ENCODE measurements around the gene SH2D4B. TPM values are rescaled to one million over a fixed set of nuclear protein-coding genes. Genes with fewer than 3 reads are reported as not detected.

SH2D4B gene
- total RNA-seq, 1 experiment from 2014 or later = 0.07 TPM

- WGBS (ENCODE audit: extremely low coverage, insufficient read length, low lambda C conversion rate) = no CpG with 5 or more reads among the region's 8 CpGs
- H4K20me1 ChIP-seq (ENCODE audit: control insufficient read depth, insufficient read depth, insufficient read length) = no peaks in the 10 kb centered on the region
- Mint-ChIP-seq H3K27ac (peak overlapping the region in 1 of 3 experiments; percentile 45; a peak in 1 of 7 replicates), H3K9me3 (no peaks in the 10 kb centered on the region), H3K27me3 (ENCODE audit: low read depth) (peaks cover 8% of the 10 kb centered on the region), H3K4me3 (no peak overlapping the region), H3K4me1 (peaks cover 6 to 12% of the 10 kb centered on the region in 2 experiments; a peak in 3 of 4 replicates), H3K36me3 (ENCODE audit: insufficient read depth in 1 of 3, low read depth in 3 of 3) (no peaks in the 10 kb centered on the region)
- no peak overlapping the region for H2BK15ac ChIP-seq (ENCODE audit: low read depth, low read length)
- H3K9me3 ChIP-seq (ENCODE audit: control insufficient read depth, low read depth, low read length) = no peaks in the 10 kb centered on the region
- H3K18ac ChIP-seq (ENCODE audit: insufficient read length, low read depth, low read length) = no peak overlapping the region
- H3K79me2 ChIP-seq (ENCODE audit: insufficient read depth, low read length) = no peaks in the 10 kb centered on the region
- H3K23me2 ChIP-seq (ENCODE audit: insufficient read length, low read depth, low read length, poor library complexity, severe bottlenecking) = no peaks in the 10 kb centered on the region
- no peak overlapping the region for H4K5ac ChIP-seq (ENCODE audit: insufficient read length, low read depth, low read length)
- H4K91ac ChIP-seq (ENCODE audit: insufficient read length, low read depth, low read length) = no peak overlapping the region
- no peak overlapping the region for H2BK20ac ChIP-seq (ENCODE audit: low read depth, low read length, poor library complexity, severe bottlenecking)
- no peak overlapping the region for H3K27ac ChIP-seq (ENCODE audit: insufficient read length, low read depth, low read length)
- H3K4ac ChIP-seq (ENCODE audit: low read depth, low read length) = no peak overlapping the region
- H3T11ph ChIP-seq (ENCODE audit: low read length) = no peak overlapping the region
- H3K4me1 ChIP-seq (ENCODE audit: insufficient read depth, low read length) = no peaks in the 10 kb centered on the region
- TF ChIP-seq CTCF (conservative IDR thresholded peaks at IDR 0.05) = peak; percentile 94
- H3K14ac ChIP-seq (ENCODE audit: insufficient read depth, low read length) = no peak overlapping the region
- no peak overlapping the region for H2BK5ac ChIP-seq (ENCODE audit: insufficient read length, low read length)
- no peak overlapping the region for H2BK120ac ChIP-seq (ENCODE audit: low read depth, low read length, poor library complexity, severe bottlenecking)
- no peaks in the 10 kb centered on the region; the same call in 1 of the 2 replicates for H3K27me3 ChIP-seq (ENCODE audit: insufficient read depth, low read length)
- H3K79me1 ChIP-seq (ENCODE audit: insufficient read depth, low read depth, low read length, poor library complexity, severe bottlenecking) = no peaks in the 10 kb centered on the region
- H2AK5ac ChIP-seq (ENCODE audit: insufficient read length, low read length) = no peak overlapping the region
- H2AFZ ChIP-seq (ENCODE audit: low read length) = no peak overlapping the region
- H2BK12ac ChIP-seq (ENCODE audit: insufficient read length, low read depth, low read length) = no peak overlapping the region
- no peak overlapping the region for H3K4me2 ChIP-seq (ENCODE audit: insufficient read depth, insufficient read length, low read length)
- H4K8ac ChIP-seq (replicated peaks; ENCODE audit: insufficient read length, low read depth, low read length) = no peak overlapping the region
- DNase-seq = peak; percentile 87
- no peak overlapping the region for H3K23ac ChIP-seq (ENCODE audit: insufficient read length, low read depth, low read length)
- H3K9ac ChIP-seq (ENCODE audit: extremely low read depth, insufficient read length, low read length) = no peak overlapping the region
- H3K56ac ChIP-seq (ENCODE audit: insufficient read length, low read depth, low read length) = no peak overlapping the region
These were observed 61.7 kb downstream of the SH2D4B start for GRCh38 chr10:80599424-80599847.
